ENCODE data around the gene NPBWR2. TPM values are rescaled to one million over a fixed set of nuclear protein-coding genes. Genes with fewer than 3 reads are reported as not detected.
"Not testable (repeated sequence)": the region's sequence is repeated elsewhere in the genome, so short reads cannot be mapped to it uniquely, and the experiment has no call there.

Gene NPBWR2
- total RNA-seq, 4 donors from 2014 or later, result not detected

- TF ChIP-seq CTCF (IDR thresholded peaks at IDR 0.05) (no peak), EP300 (IDR thresholded peaks at IDR 0.05) (no peak), POLR2A (IDR thresholded peaks at IDR 0.05) (no peak)
- H3K36me3 ChIP-seq, result no peaks in the 10 kb centered on the region
- H3K9me3 ChIP-seq, result no peaks in the 10 kb centered on the region
- 81 to 85% methylated on average over 12 of the region's 12 CpGs for WGBS, 2 donors
- no peak overlapping the region for H3K4me3 ChIP-seq
- no peak overlapping the region for H3K27ac ChIP-seq
- H3K4me1 ChIP-seq, result peaks cover 0 to 9% (median 0%) of the 10 kb centered on the region in 4 donors
- DNase-seq (ENCODE audit: low spot score in 2 of 2), result no peak
- H3K27me3 ChIP-seq, result peaks cover 0 to 26% of the 10 kb centered on the region in 2 donors
Measured at GRCh38 chr20:64121586-64121985, 14.2 kb upstream of the NPBWR2 start.

- no peak for DNase-seq (ENCODE audit: low spot score in 2 of 2)
- Histone ChIP-seq H3K27ac (no peak overlapping the region), H3K4me1 (peaks cover 0 to 9% (median 0%) of the 10 kb centered on the region in 4 donors), H3K36me3 (no peaks in the 10 kb centered on the region), H3K4me3 (peak overlapping the region in 1 of 4 donors; percentile 16), H3K27me3 (peaks cover 0 to 26% of the 10 kb centered on the region in 2 donors), H3K9me3 (no peaks in the 10 kb centered on the region)
- TF ChIP-seq EP300 (IDR thresholded peaks at IDR 0.05) (no peak), CTCF (IDR thresholded peaks at IDR 0.05) (no peak), POLR2A (IDR thresholded peaks at IDR 0.05) (no peak)
- 58 to 75% methylated on average over 11 to 12 of the region's 14 CpGs for WGBS, 2 donors
Measured at GRCh38 chr20:64119681-64120341, 12.4 kb upstream of the NPBWR2 start.

GRCh38 chr20:64119301-64119680 lies 11.9 kb upstream of the NPBWR2 start:
- TF ChIP-seq POLR2A (IDR thresholded peaks at IDR 0.05), result no peak
- TF ChIP-seq EP300 (IDR thresholded peaks at IDR 0.05), result no peak
- TF ChIP-seq CTCF (IDR thresholded peaks at IDR 0.05), result no peak
- DNase-seq (ENCODE audit: low spot score in 2 of 2), result no peak
- H3K4me3 ChIP-seq, result no peak overlapping the region
- H3K27me3 ChIP-seq, result peaks cover 0 to 26% of the 10 kb centered on the region in 2 donors
- WGBS, 2 donors, result 73 to 83% methylated on average over 7 to 8 of the region's 8 CpGs
- peaks cover 0 to 9% (median 0%) of the 10 kb centered on the region in 4 donors for H3K4me1 ChIP-seq
- H3K9me3 ChIP-seq, result no peaks in the 10 kb centered on the region
- H3K27ac ChIP-seq, result no peak overlapping the region
- H3K36me3 ChIP-seq, result no peaks in the 10 kb centered on the region

DNA sequence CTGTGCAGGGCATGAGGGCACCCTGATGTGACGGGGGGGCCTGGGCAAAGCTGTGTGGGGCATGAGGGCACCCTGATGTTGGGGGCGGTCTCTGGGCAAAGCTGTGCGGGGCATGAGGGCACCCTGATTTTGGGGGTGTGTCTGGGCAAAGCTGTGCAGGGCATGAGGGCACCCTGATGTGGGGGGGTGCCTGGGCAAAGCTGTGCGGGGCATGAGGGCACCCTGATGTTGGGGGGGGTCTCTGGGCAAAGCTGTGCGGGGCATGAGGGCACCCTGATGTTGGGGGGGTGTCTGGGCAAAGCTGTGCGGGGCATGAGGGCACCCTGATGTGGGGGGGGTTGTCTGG lies 10.0 kb upstream of the NPBWR2 start:
- 93% methylated on average over 3 of the region's 6 CpGs; no CpG with 5 or more reads in 1 of the 2 donors for WGBS, 2 donors
- not testable (repeated sequence) for H3K4me1 ChIP-seq; DNase-seq (ENCODE audit: low spot score in 2 of 2); H3K36me3 ChIP-seq; H3K9me3 ChIP-seq; H3K4me3 ChIP-seq; H3K27ac ChIP-seq
- H3K27me3 ChIP-seq, result peaks cover 0 to 15% of the 10 kb centered on the region in 2 donors

GRCh38 chr20:64116541-64117431 lies 9.4 kb upstream of the NPBWR2 start:
- TF ChIP-seq POLR2A (IDR thresholded peaks at IDR 0.05) (no peak), EP300 (IDR thresholded peaks at IDR 0.05) (no peak), CTCF (IDR thresholded peaks at IDR 0.05) (no peak)
- Histone ChIP-seq H3K27me3 (peaks cover 0 to 11% of the 10 kb centered on the region in 2 donors), H3K27ac (no peak overlapping the region), H3K9me3 (no peaks in the 10 kb centered on the region), H3K36me3 (no peaks in the 10 kb centered on the region), H3K4me1 (peaks cover 0 to 9% (median 0%) of the 10 kb centered on the region in 4 donors), H3K4me3 (no peak overlapping the region)
- 71 to 78% methylated on average over 14 to 16 of the region's 17 CpGs for WGBS, 2 donors
- no peak for DNase-seq (ENCODE audit: low spot score in 2 of 2)
